ENCODE results near the gene CRIM1.

CRIM1 gene

GRCh38 chr2:36550006-36550405, 194.4 kb downstream of the CRIM1 start:
- TF ChIP-seq FOXP2 (optimal IDR thresholded peaks at IDR 0.05; ENCODE audit: borderline replicate concordance, extremely low read depth, extremely low read length, insufficient read depth) (no peak), REST (IDR thresholded peaks at IDR 0.05; ENCODE audit: insufficient read depth in 1 of 2, low read depth in 2 of 2, low read length in 2 of 2) (no peak), POLR2AphosphoS5 (IDR thresholded peaks at IDR 0.05; ENCODE audit: low read depth, low read length) (no peak), TAF1 (IDR thresholded peaks at IDR 0.05; ENCODE audit: borderline replicate concordance, insufficient read depth, low read length) (no peak), SIN3A (IDR thresholded peaks at IDR 0.05; ENCODE audit: borderline replicate concordance, insufficient read depth, low read length) (no peak)

- TF ChIP-seq TAF1 (IDR thresholded peaks at IDR 0.05; ENCODE audit: borderline replicate concordance, insufficient read depth, low read length), result no peak
- no peak for TF ChIP-seq FOXP2 (optimal IDR thresholded peaks at IDR 0.05; ENCODE audit: borderline replicate concordance, extremely low read depth, extremely low read length, insufficient read depth)
- TF ChIP-seq SIN3A (IDR thresholded peaks at IDR 0.05; ENCODE audit: borderline replicate concordance, insufficient read depth, low read length), result no peak
- TF ChIP-seq POLR2AphosphoS5 (IDR thresholded peaks at IDR 0.05; ENCODE audit: low read depth, low read length), result no peak
- TF ChIP-seq REST (IDR thresholded peaks at IDR 0.05; ENCODE audit: insufficient read depth in 1 of 2, low read depth in 2 of 2, low read length in 2 of 2), result no peak
Observed at GRCh38 chr2:36553683-36554082, 198.1 kb downstream of the CRIM1 start.

- TF ChIP-seq POLR2AphosphoS5 (IDR thresholded peaks at IDR 0.05; ENCODE audit: low read depth, low read length), result no peak
Observed at GRCh38 chr2:36554531-36554930, 199.0 kb downstream of the CRIM1 start.

DNA sequence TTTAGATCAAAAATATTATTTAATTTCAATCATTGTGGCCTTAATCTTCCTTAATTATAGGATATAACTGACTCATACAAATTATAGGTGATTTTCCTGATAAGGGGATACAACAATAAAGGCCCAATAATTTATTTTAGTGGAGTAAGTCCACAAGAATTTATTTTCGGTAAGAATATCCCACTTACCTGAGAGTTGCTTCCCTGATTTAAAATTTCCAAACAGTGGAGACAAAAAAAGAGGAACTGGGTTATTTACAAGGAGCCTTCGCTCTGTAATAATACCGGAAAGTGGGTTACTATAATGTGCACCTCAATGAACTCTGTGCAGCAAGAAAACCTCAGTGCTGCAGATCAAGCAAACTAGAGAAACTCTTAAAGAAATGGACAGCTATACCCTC, 200.2 kb downstream of the CRIM1 start:
- TF ChIP-seq TAF1 (IDR thresholded peaks at IDR 0.05; ENCODE audit: borderline replicate concordance, insufficient read depth, low read length) (no peak), SIN3A (IDR thresholded peaks at IDR 0.05; ENCODE audit: borderline replicate concordance, insufficient read depth, low read length) (no peak), POLR2AphosphoS5 (IDR thresholded peaks at IDR 0.05; ENCODE audit: low read depth, low read length) (no peak), REST (IDR thresholded peaks at IDR 0.05; ENCODE audit: insufficient read depth in 1 of 2, low read depth in 2 of 2, low read length in 2 of 2) (no peak), FOXP2 (optimal IDR thresholded peaks at IDR 0.05; ENCODE audit: borderline replicate concordance, extremely low read depth, extremely low read length, insufficient read depth) (no peak)

- TF ChIP-seq TAF1 (IDR thresholded peaks at IDR 0.05; ENCODE audit: borderline replicate concordance, insufficient read depth, low read length) (no peak), FOXP2 (optimal IDR thresholded peaks at IDR 0.05; ENCODE audit: borderline replicate concordance, extremely low read depth, extremely low read length, insufficient read depth) (no peak), SIN3A (IDR thresholded peaks at IDR 0.05; ENCODE audit: borderline replicate concordance, insufficient read depth, low read length) (no peak), REST (IDR thresholded peaks at IDR 0.05; ENCODE audit: insufficient read depth in 1 of 2, low read depth in 2 of 2, low read length in 2 of 2) (no peak), POLR2AphosphoS5 (IDR thresholded peaks at IDR 0.05; ENCODE audit: low read depth, low read length) (no peak)
Observed at GRCh38 chr2:36556842-36557241, 201.3 kb downstream of the CRIM1 start.
